GM21423 (cell line): Measurements from ENCODE around the gene KANK3.
"Not testable (repeated sequence)": the region's sequence is repeated elsewhere in the genome, so short reads cannot be mapped to it uniquely, and the experiment has no call there.

Experiments used
- ATAC-seq: cut with Tn5 transposase; IDR thresholded peaks from one replicate; pipeline ENCODE4 v1.9.1; 2021; ENCODE audit warnings: mild to moderate bottlenecking, moderate library complexity; ENCODE audit not compliant: unreplicated experiment

KANK3 gene

DNA sequence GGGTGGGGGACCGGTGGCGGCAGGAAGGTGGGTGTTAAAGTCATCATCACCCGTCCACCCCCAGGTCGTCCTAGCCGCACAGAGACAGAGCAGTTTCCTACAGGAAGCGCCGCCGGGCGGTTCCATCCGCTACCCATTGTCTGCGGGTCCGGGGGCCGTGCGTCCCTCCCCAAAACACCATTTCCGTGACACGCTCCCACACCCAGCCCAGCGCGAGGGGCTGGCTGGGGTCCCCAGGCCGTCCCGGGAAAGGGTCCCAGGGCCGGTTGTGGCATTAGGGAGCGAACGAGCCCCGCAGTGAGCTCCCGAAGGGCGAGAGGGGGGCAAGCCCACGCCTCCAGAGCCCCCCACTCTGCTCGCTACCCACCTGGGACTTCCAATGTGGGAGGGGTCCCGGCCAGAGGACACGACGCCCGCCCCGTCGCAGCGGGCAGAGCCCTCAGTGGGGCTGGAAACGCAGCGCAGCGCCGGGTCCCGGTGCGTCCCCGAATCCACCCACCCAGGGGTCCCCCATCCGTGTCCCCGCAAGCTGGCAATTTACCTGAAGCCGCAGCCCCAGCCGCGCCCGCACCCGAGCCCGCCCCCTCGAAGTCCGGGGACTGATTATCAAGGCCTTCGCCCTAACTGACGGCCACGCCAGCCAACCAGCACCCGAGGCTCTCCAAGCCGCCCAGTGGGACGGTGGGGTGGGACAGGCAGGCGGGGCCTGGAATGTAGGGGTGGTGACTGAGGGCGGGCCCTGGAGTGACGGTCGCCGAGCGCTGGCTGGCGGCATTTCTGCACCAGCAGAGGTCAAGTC, at the start of gene KANK3:
TSS of gene KANK3 (minus strand) at position 579 of the 799 bp plus-strand sequence. CDS start 5,434 bp downstream, outside the sequence.
- peak; percentile 87 for ATAC-seq

DNA sequence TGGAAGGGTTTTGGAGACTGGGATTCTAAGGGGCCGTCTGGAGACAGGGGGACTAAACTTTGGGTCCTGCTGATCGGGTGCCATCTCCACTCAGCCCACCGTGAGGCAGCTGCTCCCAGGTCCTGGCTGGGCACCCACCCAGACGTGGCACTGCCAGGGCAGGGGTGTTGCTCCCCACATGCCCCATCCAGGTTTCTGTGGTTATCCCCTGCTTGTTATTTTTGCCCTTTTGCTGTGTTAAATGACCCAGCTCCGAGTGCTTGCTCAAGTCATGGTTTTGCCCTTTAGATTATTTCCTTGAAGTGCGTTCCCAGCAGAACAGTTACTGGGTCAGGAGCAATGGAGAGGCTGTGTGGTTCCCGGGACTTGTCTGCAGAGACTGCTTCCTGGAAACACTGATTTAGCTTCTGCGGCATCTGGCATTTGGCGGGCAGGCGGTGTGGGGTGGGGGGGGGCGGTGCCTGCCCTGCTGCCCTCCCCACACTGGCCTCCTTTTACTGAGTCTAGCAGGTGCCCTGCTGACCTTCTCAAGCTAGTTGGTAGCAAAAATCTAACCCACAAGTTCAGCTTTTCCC, 49.0 kb upstream of the KANK3 start:
- no peak for ATAC-seq

DNA sequence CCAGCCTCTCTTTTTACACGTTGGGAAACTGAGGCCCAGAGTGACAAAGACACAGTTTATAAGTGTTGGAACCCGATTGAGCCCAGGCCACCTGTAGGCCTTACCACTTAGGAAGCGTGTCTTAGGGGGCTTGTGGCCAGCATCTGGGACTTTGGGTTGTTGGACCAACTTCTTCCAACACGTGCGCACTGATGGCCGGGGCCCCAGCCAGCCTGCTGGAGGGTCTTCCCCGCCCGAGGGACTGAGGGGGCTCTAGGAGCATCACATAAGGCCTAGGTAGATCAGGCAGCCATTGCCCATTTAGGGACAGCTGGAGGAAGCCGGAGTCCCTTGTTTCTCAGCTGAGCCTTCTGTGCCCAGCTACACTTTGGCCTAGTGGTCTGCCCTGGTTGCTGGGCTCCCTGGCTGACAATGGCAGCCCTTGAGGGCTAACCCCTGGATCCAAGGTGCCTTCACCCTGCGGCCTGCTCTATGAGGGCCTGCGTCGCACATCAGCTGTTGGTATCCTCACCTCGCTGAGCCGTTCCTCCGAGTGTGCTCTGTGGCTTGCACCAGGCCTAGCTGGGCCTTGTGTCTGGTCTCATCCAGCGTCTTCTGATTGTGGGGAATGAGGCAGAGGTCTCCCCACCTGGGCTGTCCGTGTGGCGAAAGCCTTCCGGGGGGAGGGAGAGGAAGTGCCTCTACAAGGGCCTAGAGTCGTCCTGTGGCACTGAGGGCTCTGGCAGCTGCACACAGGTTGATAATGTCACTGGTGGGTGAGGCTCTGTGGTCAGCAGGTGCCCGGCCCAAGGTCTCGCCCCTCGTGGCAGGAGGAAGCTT, 48.3 kb upstream of the KANK3 start:
- ATAC-seq: no peak

GRCh38 chr19:8390617-8390981, 47.5 kb upstream of the KANK3 start:
- peak; percentile 34 for ATAC-seq

DNA sequence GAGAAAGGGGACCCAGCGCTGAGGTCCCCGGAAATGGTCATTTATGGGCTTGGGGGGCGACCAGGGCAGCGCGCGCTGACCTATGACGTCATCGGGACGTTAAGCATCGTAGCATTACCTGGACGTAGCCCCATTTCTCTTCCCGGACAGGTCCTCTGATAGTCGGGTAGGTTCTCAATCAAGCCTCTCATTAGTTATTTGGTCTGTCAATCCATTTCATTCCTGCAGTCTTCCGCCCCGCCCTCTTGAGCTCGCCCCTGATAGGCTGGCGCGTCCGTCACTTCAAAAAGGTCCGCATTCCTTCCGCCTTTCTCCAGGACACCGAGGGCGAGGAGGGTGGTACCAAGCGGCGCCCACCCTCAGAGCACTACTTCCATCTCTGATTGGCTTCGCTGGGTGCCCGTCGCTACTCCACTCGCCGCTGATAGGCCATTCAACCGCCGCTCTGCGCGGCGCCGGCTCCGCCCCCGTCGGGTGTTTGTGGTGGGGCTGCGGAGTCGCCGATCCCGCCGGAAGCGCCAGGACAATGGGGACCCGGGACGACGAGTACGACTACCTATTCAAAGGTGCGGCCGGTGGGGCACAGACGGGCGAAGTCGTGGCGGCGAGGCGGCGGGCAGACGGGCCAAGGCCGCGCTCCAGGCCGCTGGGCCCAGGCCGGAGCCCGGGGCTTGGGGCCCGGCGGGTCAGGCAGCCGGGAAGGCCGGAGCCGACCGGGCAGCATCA, 47.0 kb upstream of the KANK3 start, which contains the start of gene RAB11B:
TSS of gene RAB11B (plus strand) at position 470 of the 726 bp plus-strand sequence. CDS start at position 527, 57 bp downstream.
- peak; percentile 87 for ATAC-seq

- no peak for ATAC-seq
These were observed 45.5 kb upstream of the KANK3 start for GRCh38 chr19:8388612-8388958.

- no peak for ATAC-seq
These were observed 44.9 kb upstream of the KANK3 start for GRCh38 chr19:8387688-8388611.

DNA sequence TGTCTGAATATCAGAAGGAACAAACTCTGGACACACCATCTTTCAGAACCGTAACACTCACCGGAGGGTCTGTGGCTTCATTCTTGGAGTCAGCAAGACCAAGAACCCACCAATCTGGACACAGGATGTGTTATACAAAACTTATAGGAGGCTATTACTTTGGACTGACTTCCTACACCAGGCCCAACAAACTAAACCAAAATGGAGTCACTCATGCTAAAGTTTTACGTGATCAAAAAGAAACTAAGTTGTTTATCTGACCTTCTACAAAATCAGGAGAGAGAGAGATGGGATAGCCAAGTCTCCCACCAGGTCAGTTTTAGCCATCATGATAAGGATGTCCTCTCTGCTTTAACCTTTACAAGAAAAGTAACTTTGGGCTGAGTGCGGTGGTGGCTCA, 43.9 kb upstream of the KANK3 start:
- ATAC-seq: no peak

- not testable (repeated sequence) for ATAC-seq
These were observed 43.4 kb upstream of the KANK3 start for GRCh38 chr19:8386419-8386818.

DNA sequence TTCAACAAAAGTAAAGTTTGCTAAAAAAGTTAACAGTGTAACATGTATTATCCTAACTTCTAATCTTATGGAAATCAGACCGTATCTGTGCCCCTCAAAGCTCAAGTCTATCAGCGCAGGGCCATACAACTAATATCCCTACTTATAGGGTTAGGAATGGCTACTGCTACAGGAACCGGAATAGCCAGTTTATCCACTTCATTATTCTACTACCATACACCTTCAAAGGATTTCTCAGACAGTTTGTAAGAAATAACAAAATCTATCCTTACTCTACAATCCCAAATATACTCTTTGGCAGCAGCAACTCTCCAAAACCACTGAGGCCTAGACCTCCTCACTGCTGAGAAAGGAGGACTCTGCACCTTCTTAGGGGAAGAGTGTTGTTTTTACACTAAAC, 42.5 kb upstream of the KANK3 start:
- ATAC-seq: not testable (repeated sequence)

DNA sequence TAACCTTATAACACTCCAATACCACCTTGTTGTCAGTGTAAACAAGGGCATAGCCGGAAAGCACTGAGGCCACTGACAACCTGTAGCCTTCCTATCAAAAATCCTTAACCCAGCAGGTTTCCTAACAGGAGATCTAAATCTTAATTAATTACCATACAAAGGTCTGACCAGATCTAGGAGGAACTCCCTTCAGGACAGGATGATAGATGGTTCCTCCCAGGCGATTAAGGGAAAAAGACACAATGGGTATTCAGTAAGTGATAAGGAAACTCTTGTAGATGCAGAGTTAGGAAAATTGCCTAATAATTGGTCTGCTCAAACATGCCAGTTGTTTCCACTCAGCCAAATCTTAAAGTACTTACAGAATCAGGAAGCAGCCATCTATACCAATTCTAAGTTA, 42.0 kb upstream of the KANK3 start:
- not testable (repeated sequence) for ATAC-seq

DNA sequence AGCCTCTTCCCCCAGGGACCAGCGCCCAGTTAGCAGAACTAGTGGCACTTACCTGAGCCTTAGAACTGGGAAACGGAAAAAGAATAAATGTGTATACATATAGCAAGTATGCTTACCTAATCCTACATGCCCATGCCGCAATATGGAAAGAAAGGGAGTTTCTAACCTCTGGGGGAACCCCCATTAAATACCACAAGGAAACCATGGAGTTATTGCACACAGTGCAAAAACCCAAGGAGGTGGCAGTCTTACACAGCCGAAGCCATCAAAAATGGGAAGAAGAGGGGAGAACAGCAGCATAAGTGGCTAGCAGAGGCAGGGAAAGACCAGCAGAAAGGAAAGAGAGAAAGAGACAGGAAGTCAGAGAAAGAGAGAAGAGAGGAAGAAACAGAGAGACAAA, 41.5 kb upstream of the KANK3 start:
- not testable (repeated sequence) for ATAC-seq

- not testable (repeated sequence) for ATAC-seq
These were observed 36.3 kb upstream of the KANK3 start for GRCh38 chr19:8379156-8379891.

DNA sequence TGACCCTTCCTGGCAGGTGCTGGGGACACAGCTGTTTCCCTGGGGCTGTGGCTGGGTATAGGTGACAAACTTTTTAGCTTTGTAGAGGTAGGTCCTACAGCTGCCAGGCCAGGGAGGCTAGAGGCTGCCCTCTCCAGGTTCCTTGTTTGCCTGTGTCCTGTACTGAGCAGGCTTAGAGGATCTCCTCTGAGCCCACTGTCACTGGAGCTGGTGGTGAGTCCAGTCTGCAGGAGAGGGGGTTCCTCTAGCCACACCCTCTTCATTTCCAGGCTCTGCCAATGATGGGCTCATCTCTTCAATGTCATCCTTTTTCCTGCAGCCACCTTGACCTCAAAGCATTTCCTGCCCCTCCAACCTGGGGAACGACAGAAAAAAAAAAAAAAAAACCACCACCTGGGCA, 34.5 kb upstream of the KANK3 start:
- no peak for ATAC-seq

DNA sequence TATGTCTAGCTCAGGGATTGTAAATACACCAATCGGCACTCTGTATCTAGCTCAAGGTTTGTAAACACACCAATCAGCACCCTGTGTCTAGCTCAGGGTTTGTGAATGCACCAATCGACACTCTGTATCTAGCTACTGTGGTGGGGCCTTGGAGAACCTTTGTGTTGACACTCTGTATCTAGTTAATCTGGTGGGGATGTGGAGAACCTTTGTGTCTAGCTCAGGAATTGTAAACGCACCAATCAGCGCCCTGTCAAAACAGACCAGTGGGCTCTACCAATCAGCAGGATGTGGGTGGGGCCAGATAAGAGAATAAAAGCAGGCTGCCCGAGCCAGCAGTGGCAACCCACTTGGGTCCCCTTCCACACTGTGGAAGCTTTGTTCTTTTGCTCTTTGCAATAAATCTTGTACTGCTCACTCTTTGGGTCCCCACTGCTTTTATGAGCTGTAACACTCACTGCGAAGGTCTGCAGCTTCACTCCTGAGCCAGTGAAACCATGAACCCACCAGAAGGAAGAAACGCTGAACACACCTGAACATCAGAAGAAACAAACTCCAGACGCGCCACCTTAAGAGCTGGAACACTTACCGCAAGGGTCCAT, 33.4 kb upstream of the KANK3 start:
- ATAC-seq: not testable (repeated sequence)

- not testable (repeated sequence) for ATAC-seq
These were observed 32.7 kb upstream of the KANK3 start for GRCh38 chr19:8375766-8376165.

DNA sequence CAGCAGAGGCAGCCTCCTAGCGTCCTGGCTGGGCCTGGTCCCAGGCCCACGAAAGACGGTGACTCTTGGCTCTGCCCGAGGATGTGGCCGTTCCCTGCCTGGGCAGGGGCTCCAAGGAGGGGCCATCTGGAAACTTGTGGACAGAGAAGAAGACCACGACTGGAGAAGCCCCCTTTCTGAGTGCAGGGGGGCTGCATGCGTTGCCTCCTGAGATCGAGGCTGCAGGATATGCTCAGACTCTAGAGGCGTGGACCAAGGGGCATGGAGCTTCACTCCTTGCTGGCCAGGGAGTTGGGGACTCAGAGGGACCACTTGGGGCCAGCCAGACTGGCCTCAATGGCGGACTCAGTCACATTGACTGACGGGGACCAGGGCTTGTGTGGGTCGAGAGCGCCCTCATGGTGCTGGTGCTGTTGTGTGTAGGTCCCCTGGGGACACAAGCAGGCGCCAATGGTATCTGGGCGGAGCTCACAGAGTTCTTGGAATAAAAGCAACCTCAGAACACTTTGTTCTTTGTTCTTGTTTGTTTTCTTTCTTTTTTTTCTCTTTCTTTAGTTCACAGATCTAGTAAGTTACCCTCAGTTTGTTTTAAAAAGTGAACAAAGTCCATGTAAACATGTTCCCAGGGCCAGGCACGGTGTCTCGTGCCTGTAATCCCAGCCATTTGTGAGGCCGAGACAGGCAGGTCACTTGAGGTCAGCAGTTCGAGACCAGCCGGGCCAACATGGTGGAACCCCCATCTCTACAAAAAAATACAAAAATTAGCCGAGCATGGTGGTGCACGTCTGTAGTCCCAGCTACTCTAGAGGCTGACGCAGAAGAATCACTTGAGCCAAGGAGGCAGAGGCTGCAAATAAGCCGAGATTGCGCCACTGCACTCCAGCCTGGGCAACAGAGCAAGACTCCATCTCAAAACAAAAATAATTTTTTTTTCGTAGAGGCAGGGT, 31.1 kb upstream of the KANK3 start:
- no peak for ATAC-seq
